Activated naive CD4-positive, alpha-beta T cell treated with Interleukin-2 at 50 U/mL for 16 hours (primary cell): ENCODE measurements around the gene DMXL1.

Source experiments
- DNase-seq: peaks from one replicate; pipeline ENCODE4 v3.0.0-alpha.2; 2020

DMXL1 gene

GRCh38 chr5:119070828-119071560 lies at the start of gene DMXL1:
DMXL1 (plus strand) TSS chr5:119071087; CDS start chr5:119071570, 483 bp downstream.
- peak; percentile 97 for DNase-seq

DNA sequence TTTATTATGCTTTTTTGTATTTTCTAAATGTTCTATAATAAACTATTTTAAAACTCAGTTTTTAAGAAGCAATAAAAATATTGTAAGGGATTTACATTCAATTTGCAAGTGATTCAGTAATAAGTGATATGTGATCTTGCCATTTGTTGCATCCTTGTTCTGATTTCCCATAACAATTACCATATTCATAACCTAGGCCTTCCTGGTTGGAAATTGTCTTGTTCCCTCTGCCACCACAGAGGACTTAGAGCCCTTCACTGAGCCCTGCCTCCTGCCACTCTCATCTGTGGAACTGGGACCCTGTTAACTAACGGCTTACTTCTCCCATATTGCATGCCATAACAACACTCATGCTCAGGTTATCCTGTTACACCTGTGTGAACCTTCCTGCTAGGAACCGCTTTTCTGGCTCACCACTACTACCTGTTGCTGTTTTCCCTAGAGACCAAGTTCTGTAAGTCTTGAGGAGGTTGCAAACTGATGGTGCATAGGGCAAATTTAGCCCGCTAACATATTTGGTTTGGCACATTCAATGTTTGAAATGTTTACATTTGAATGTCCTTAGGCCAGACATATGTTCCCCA lies 49.6 kb upstream of the DMXL1 start:
- DNase-seq = no peak

DNA sequence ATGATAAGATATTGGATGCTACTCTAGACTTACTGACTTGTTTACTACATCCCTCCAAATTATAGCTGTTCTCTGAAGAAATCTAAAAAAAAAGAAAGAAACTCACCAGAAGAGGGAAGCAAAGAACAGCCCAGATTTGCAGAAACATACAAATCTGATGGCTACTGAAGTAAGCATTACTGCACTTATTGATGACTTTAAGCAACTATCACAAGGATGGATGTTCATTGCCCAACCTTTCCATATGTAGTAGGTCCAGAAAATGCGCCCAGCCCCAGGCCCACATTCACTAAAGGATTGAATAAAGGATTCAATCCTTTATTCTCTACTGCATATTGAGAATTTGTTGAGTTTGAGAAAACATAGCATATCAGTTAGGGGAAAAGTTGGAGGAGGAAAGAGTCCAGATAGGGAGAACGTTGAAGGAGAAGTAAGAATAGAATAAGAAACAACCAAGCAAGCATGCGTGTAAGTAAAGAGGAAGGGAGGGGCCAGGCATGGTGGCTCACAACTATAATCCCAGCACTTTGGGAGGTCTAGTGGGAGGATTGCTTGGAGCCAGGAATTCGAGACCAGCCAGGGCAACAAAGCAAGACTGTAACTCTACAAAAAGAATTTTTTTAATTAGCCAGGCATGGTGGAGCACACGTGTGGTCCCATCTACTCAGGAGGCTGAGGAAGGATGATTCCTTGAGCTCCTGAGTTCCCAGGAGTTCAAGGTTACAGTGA lies 48.7 kb upstream of the DMXL1 start:
- DNase-seq = no peak

- no peak for DNase-seq
Measured at GRCh38 chr5:119022773-119023172, 48.1 kb upstream of the DMXL1 start.

GRCh38 chr5:119028575-119028974 lies 42.3 kb upstream of the DMXL1 start:
- DNase-seq = no peak

DNA sequence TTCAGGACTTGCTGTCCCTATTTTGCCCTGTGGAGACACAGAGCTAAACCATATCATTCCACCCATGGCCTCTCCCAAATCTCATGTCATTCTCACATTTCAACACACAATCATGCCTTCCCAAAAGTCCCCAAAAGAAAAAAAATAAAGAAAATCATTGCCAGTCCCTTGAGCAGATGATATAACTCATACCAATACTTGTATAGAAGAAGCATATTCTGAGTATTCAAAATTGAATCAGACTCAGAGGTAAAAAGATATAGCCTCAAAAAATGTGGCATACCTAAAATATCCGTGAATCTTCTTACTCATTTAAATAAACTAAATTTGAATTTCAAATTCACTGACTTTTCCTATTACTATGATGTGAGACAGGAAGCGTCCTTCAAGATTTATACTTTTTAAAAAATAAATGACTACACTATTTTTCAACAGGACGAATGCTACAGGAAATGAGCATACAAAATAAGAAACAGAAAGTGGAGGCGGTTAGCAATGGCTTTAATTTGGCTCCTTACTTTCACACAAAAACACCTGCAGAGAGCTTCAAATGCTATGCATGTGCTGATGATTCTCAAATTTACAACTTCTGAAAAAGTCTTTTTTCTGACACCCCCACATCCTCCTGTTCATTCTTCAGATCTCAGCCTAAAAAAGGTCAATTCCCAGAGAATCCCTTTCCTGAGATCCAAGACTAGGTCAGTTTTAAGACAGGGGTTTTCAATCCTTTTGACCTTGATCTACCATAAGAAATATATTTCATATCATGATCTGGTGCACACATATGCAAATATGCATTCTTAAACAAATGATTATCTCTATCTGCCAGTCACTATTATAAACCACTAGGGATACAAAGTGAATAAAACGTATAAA lies 39.6 kb upstream of the DMXL1 start:
- DNase-seq = no peak

- no peak for DNase-seq
Measured at GRCh38 chr5:119031905-119032304, 39.0 kb upstream of the DMXL1 start.

- no peak for DNase-seq
Measured at GRCh38 chr5:119032656-119033055, 38.2 kb upstream of the DMXL1 start.

DNA sequence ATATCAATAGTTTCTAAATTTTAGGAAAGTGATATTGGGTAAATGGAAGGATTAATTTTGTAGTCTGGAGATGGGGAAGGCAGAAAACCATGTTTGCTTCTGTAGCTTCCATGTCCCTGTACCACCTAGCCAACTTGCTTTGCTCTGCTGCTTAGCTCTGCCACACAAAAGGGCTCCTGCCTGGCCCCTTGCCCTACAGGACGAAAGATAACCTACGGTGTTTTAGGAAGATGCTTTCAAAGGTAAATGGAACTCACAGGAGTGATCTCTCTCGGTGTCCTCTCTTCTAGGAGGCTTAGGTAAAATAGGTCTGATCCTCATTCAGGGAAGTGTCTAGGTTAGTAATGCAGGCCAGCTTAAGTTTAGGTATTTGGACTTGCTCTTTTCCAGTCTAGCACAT lies 37.8 kb upstream of the DMXL1 start:
- no peak for DNase-seq

GRCh38 chr5:119036101-119036762 lies 34.7 kb upstream of the DMXL1 start:
- DNase-seq = no peak

- DNase-seq = no peak
Measured at GRCh38 chr5:119037496-119038215, 33.2 kb upstream of the DMXL1 start.

- DNase-seq = no peak
Measured at GRCh38 chr5:119048246-119048645, 22.6 kb upstream of the DMXL1 start.

DNA sequence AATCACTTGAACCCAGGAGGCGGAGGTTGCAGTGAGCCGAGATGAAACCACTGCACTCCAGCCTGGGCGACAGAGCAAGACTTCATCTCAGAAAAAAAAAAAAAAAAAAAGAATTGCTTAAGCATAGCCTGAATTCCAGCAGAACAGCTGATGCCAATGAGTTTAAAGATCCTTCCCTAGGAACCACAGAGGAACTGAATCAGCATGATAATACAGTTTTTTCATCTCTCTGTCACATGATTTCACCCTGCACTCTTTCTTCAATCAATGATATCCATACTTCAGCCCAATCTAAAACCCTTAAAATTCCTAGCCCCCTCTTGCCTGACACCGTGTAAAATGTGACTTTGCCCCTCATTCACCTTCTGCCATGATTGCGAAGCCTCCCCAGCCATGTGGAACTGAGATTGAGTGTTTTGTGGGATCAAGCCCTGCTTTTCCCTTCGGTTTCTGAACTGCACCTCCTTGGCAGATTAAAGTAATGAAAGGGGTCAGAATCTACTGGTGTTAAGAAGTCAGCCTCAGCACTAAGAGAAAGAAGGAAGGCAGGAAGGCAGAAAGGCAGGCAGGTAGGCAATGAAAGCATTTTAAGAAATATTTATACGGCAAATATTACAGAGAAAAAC lies 20.9 kb upstream of the DMXL1 start:
- no peak for DNase-seq

DNA sequence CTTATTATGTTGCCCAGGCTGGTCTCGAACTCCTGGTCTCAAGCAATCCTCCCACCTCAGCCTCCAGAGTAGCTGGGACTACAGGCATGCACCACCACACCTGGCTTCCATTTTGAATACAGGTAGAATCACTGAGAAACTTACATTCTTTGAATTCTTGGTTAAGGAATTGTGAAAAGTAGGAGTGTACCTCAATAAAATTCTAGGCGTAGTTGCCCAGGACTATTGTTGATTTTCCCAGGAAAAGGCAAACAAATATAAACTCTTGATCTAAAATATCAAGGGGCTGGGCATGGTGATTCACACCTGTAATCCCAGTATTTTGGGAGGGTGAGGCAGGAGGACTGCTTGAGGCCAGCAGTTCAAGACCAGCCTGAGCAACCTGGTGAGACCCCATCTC lies 16.8 kb upstream of the DMXL1 start:
- DNase-seq = no peak

DNA sequence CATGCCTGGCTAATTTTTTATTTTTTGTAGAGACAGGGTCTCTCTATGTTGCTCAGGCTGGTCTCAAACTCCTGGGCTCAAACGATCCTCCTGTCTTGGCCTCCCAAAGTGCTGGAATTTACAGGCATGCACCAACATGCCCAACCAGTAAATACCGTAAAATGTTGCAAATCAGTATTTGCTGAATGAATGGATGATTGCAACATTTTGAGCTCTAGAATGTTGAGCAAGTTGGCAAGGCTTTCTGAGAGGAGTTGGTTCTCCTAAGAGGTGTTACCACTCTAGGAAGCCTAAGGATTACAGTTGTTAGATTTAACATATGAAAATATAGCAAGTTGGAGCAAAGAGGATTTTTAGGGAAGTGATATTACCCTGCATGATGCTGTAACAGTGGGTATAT lies 15.6 kb upstream of the DMXL1 start:
- DNase-seq = no peak

- DNase-seq = no peak
Measured at GRCh38 chr5:119058979-119059529, 11.8 kb upstream of the DMXL1 start.

- no peak for DNase-seq
Measured at GRCh38 chr5:119059740-119060255, 11.1 kb upstream of the DMXL1 start.

DNA sequence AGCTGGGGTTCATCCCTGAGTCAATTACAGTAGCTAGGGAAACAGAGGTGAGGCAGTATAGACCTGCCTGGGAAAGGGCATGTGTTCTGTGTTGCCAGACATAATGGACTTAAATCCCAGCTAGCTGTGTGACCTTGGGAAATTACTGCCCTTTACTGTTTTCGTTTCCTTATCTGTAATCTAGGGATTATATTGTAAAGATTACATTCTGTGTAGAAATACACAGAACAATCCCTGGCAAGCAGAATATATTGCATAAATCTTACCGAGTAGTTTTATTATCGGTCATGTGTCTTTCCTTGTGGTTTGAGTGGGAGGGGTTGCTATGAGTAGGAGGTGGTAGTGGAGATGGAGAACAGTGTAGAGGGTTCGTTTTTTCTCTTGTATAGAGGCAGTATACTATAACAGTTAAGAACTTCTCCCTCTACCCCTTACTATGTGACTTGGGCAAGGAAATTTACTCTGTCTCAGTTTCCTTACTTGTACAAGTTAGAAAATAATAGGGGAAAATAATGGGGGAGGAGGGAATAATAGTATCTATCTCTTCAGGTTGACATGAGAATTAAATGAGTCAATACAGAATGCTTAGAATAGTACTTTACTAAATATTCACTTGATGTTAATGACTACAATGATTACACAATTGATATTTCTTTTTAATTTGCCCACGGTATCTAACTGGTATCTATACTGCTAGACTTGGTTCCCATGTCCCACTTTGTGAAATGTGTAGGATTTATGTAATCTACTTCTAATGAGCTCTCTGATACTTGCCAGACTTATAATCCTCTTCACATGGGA lies 7.1 kb upstream of the DMXL1 start:
- peak; percentile 11 for DNase-seq

DNA sequence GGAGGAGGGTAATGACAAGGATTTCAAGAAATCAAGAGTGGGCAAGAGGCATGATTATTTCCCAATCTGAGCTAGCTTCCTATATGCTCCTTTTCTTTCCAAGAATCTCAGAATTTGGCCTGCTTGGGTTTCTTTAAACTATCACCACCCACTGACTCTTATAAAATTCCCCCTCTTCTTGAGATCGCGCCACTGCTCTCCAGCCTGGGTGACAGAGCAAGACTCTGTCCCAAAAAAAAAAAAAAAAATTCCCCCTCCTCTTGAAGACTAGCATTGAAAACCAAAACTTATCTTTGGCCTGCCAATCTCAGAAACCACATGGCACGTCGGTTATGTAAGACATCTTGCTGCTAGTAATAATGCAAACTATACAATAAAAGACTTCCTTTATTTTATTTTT lies 3.4 kb upstream of the DMXL1 start:
- no peak for DNase-seq

DNA sequence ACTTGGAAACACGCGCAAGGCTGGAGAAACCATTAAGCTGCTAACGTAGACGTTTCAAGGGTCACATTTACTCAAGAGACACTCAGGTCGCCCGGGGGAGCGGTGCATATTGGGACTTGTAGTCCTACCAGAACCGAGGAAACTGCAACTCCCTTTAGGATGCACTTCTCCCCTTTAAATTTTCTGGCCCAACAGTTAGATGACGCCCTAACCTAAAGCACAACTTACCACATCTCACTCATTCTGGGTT lies 384 bp upstream of the DMXL1 start:
- no peak for DNase-seq
